HCT116 (cell line): Measurements from ENCODE around the gene TK2.
"Not testable (repeated sequence)": the region's sequence is repeated elsewhere in the genome, so short reads cannot be mapped to it uniquely, and the experiment has no call there.

Source experiments
- ATF3 ChIP-seq: IDR thresholded peaks from 2 replicates; pipeline ENCODE4 v1.6.1; 2012
- CEBPB ChIP-seq: IDR thresholded peaks from 2 replicates; pipeline ENCODE4 v1.6.1; 2012; ENCODE audit warnings: low read depth
- CTCF ChIP-seq, 3 experiments: fragments of 200-600 bp in 1 of 3; sonication (generic) in 1 of 3; IDR thresholded peaks in 2 of 3; conservative IDR thresholded peaks in 1 of 3; 2 replicates each; pipeline ENCODE4 v1.5.1; 2012 to 2017; ENCODE audit warnings: low read depth in 2 of 3, low read length in 2 of 3, antibody characterized with exemption in 1 of 3, borderline replicate concordance in 1 of 3, control low read depth in 1 of 3, mild to moderate bottlenecking in 1 of 3, mixed read lengths in 1 of 3, mixed run types in 1 of 3, moderate library complexity in 1 of 3; ENCODE audit not compliant: insufficient read depth in 1 of 3
- EZH2 ChIP-seq: fragments of 200-600 bp; sonication (generic); IDR thresholded peaks from 2 replicates; pipeline ENCODE4 v1.6.1; 2017; ENCODE audit warnings: antibody characterized with exemption, mixed run types
- EZH2phosphoT487 ChIP-seq: fragments of 200-600 bp; IDR thresholded peaks from 2 replicates; pipeline ENCODE4 v1.6.1; 2018; ENCODE audit warnings: antibody characterized with exemption, borderline replicate concordance
- POLR2A ChIP-seq: IDR thresholded peaks from 2 replicates; pipeline ENCODE4 v1.7.0; 2011; ENCODE audit warnings: borderline replicate concordance; ENCODE audit not compliant: insufficient read depth, insufficient read length; ENCODE audit errors: extremely low read depth
- POLR2AphosphoS5 ChIP-seq: IDR thresholded peaks from 2 replicates; pipeline ENCODE4 v1.6.1; 2011; ENCODE audit warnings: mild to moderate bottlenecking, low read depth, low read length, moderate library complexity
- RAD21 ChIP-seq: IDR thresholded peaks from 2 replicates; pipeline ENCODE4 v1.6.1; 2012; ENCODE audit warnings: low read depth, mild to moderate bottlenecking
- REST ChIP-seq: IDR thresholded peaks from 2 replicates; pipeline ENCODE4 v1.6.1; 2012; ENCODE audit warnings: low read depth
- SIN3A ChIP-seq: IDR thresholded peaks from 2 replicates; pipeline ENCODE4 v1.6.1; 2012; ENCODE audit warnings: low read depth
- SP1 ChIP-seq: IDR thresholded peaks from 2 replicates; pipeline ENCODE4 v1.6.1; 2012; ENCODE audit warnings: low read depth
- ZFX ChIP-seq: fragments of 450-650 bp; IDR thresholded peaks from 2 replicates; pipeline ENCODE4 v1.6.1; 2017
- TF ChIP-seq, protein P1 (sequence below): IDR thresholded peaks from 2 replicates; pipeline ENCODE4 v1.6.1; 2011; ENCODE audit warnings: mild to moderate bottlenecking, low read length, moderate library complexity; ENCODE audit not compliant: insufficient replicate concordance; ENCODE audit errors: extremely low read depth

DNA sequence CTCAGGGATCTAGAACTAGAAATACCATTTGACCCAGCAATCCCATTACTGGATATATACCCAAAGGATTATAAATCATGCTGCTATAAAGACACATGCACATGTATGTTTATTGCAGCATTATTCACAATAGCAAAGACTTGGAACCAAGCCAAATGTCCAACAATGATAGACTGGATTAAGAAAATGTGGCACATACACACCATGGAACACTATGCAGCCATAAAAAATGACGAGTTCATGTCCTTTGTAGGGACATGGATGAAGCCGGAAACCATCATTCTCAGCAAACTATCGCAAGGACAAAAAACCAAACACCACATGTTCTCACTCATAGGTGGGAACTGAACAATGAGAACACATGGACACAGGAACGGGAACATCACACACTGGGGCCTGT is 48.4 kb downstream of the TK2 start:
- TF ChIP-seq CTCF (IDR thresholded peaks at IDR 0.05 in 2 of 3, conservative IDR thresholded peaks at IDR 0.05 in 1 of 3; ENCODE audit: borderline replicate concordance in 1 of 3, insufficient read depth in 1 of 3, low read depth in 2 of 3, low read length in 2 of 3); EZH2; CEBPB; REST; EZH2phosphoT487; POLR2A; SP1; SIN3A; ZFX; POLR2AphosphoS5; RAD21; ATF3: not testable (repeated sequence)
- TF ChIP-seq, protein P1, sequence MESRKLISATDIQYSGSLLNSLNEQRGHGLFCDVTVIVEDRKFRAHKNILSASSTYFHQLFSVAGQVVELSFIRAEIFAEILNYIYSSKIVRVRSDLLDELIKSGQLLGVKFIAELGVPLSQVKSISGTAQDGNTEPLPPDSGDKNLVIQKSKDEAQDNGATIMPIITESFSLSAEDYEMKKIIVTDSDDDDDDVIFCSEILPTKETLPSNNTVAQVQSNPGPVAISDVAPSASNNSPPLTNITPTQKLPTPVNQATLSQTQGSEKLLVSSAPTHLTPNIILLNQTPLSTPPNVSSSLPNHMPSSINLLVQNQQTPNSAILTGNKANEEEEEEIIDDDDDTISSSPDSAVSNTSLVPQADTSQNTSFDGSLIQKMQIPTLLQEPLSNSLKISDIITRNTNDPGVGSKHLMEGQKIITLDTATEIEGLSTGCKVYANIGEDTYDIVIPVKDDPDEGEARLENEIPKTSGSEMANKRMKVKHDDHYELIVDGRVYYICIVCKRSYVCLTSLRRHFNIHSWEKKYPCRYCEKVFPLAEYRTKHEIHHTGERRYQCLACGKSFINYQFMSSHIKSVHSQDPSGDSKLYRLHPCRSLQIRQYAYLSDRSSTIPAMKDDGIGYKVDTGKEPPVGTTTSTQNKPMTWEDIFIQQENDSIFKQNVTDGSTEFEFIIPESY = not testable (repeated sequence)
